NCI-H187 treated with DMSO at 0.1 percent for 48 hours (cell line): ENCODE results near the gene AMDHD1.
"Not testable (repeated sequence)": the region's sequence is repeated elsewhere in the genome, so short reads cannot be mapped to it uniquely, and the experiment has no call there.

Source experiments
- DNase-seq: peaks from one replicate; lab custom pipeline; 2025; lab: John Stamatoyannopoulos, UW

Gene AMDHD1

GRCh38 chr12:95963096-95963495, 20.0 kb downstream of the AMDHD1 start:
- DNase-seq = no peak

DNA sequence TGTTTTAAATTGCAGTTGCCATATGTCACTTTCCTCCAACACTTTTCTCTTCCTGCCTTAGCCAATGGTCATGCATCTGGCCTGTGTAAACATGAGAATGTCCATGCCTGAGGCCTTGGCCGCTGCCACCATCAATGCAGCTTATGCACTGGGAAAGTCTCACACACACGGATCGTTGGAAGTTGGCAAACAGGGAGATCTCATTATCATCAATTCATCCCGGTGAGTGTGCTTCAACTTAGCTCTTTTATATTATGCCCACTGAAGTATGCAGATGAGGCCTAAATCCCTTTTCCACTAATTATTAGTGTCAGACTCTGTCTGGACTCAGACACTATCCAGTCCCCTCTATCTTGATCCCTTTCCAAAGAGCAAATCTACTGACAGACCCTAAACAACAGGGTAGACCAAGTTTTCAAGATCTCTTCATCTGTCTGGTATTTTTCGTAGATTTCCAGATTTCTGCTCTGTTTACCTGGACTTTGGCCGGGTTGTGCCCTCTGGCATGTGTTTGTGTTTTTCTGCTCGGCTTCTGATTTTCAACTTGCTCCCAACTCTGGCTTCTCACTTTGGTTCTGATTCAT, 23.2 kb downstream of the AMDHD1 start:
- no peak for DNase-seq

DNA sequence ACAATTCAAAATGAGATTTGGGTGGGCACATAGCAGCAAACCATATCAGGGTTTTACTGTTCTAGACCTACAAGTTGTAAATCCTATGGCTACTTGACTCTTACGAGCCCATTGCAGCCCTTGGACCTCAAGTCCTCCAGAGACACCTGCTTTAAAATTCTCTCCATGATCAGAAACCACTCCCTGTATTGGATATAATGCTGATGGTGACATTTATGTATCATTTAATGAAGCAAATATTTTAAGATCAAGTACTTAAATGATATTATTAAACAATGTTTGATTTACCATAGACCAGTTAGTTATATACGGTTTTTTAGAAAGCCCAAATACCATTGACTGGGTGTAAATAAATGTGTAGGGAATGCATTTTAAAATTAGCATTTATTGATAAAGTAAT, 24.2 kb downstream of the AMDHD1 start:
- DNase-seq = no peak

DNA sequence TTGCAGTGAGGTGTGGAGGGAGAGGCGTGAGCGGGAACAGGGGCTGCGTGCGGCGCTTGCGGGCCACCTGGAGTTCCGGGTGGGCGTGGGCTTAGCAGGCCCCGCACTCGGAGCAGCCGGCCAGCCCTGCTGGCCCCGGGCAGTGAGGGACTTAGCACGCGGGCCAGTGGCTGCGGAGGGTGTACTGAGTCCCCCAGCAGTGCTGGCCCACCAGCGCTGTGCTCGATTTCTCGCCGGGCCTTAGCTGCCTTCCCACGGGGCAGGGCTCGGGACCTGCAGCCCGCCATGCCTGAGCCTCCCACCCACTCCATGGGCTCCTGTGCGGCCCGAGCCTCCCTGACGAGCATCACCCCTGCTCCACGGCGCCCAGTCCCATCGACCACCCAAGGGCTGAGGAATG, 26.0 kb downstream of the AMDHD1 start:
- not testable (repeated sequence) for DNase-seq

DNA sequence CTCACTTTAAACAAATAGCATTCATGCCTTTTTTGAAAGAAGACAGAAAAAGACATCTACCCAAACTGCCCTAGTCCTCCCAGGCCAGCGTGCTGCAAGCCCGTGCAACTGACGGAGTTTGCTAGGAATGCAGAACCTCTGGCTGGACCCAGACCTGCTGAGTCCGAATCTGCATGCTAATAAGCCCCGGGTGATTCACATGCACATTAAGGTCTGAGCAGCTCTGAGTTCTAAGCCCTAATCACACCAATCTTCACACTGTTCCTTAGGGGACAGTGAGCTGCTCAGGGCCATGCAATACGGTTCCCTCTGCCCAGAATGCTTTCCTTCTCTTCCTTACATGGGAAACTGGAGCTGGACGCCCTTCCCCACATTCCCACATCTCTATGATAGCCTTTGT, 27.8 kb downstream of the AMDHD1 start:
- no peak for DNase-seq

- no peak for DNase-seq
Observed at GRCh38 chr12:95972832-95973456, 29.8 kb downstream of the AMDHD1 start.

DNA sequence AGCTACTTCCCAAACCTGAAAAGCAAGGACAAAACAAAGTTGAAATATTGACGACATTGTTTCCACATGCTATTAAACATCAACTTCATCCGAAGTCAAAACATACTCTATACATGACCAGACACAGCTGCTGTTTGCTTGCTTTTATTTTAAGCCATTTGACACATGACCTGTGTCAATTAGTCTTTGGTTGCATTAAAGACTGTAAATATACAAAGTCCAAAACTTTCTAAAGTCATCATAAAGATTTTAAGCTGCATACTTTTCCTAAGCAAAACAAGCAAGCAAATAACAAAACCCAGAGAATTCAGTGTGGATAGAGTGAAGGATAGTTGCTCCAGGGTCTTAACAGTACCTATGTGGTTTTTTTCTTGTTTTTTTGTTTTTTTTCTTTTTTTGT, 31.2 kb downstream of the AMDHD1 start:
- DNase-seq = no peak

- no peak for DNase-seq
Observed at GRCh38 chr12:95975491-95975890, 32.4 kb downstream of the AMDHD1 start.

DNA sequence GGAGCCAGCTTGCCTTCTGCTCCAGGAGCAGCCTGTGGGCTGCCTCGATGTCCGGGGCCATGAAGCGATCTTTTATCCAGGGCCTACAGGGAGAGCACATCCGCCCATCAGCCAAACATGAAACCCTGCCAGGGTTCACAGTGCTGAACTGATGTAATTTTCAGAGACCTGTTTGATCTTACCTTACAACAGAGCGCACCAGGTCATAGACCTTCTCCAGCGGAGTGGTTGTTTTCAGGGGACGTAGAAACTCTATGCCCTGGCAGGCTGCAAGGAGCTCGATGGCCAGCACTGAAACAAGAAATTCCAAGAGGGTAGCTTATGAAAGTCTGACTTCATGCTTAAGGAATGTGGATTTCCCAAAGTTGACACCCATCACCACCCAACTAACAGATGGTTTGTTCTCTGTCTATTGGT, 33.3 kb downstream of the AMDHD1 start:
- DNase-seq = no peak

DNA sequence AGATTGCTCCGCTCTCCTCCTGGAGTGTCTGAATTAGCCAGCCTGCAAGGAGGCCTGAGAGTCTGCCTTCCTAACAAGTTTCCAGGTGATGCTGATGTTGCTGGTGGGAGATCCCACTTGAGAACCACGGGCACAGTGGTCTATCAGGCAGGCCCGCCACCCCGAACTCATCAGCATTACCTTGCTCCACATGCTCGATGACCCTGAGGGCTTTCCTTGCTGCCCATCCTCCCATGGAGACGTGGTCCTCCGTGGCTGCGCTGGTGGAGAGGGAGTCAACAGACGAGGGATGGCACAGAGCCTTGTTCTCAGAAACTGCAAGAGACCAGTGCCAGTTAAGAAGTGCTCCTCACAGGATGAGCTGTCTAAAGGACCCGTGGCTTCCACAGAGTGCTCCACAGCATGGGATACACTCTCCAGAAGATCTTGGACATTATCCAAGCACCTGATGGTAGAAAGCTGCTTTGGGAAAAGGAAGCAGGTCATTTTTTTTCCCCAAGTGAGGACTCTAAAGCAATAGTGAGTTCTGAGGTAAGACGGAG, 34.7 kb downstream of the AMDHD1 start:
- DNase-seq = no peak

DNA sequence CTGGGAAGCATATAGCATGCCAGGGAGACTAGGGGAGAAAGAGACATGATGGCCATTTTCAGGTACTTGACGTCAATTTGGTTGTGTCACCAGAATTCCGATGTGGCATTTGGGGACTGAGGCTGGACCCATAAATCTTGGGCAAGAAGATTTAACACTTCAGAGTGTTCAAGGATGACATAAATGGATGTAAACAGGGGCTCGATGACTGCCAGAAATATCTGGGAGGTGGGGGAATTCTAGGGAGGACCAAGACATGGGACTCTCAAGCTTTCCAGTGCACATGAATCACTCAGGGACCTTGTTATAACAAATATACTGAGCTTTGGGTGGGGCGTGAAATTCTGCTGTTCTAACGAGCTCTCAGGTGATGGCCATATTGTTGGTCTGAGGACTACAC, 35.2 kb downstream of the AMDHD1 start:
- DNase-seq = no peak

GRCh38 chr12:95978774-95979173, 35.6 kb downstream of the AMDHD1 start:
- DNase-seq = no peak

GRCh38 chr12:95980437-95980836, 37.3 kb downstream of the AMDHD1 start:
- no peak for DNase-seq

- no peak for DNase-seq
Observed at GRCh38 chr12:95982602-95983001, 39.5 kb downstream of the AMDHD1 start.

GRCh38 chr12:95984682-95985081, 41.6 kb downstream of the AMDHD1 start:
- DNase-seq = no peak

- DNase-seq = no peak
Observed at GRCh38 chr12:95986635-95987570, 43.8 kb downstream of the AMDHD1 start.

DNA sequence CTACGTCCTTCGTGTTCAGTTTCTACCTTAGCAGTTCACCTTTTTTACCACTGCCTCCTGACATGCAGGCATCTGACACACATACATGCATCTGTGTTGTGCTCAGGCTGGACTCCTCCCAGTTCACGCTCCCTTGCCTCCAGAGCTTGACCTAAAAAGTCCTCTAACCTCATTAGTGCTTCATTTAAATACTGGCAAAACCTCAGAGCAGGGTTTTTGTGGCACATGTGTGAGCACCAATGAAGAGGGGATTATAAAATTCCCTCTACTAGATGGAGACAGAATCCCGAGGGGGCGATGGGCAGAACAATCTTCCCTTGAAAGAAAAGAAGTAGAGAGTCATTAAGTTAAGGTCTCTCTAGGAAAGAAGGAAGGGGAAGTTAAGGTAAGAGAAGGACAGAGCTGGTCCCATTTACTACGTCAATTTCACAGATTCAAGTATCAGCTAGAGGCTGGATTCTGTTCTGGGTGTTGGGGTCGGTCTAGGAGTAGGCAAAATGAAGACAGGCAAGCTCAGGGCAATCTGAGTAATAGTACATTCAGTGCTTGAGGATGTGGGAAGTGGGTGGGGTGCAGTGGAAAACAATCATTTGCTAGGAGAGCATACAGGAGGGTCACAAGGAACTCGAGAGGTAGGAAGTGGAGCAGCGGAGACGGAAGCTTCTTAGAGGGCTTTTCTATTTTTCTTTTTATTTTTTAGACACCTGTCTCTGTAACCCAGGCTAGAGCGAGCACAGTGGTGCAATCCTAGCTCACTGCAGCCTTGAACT, 45.6 kb downstream of the AMDHD1 start:
- no peak for DNase-seq

DNA sequence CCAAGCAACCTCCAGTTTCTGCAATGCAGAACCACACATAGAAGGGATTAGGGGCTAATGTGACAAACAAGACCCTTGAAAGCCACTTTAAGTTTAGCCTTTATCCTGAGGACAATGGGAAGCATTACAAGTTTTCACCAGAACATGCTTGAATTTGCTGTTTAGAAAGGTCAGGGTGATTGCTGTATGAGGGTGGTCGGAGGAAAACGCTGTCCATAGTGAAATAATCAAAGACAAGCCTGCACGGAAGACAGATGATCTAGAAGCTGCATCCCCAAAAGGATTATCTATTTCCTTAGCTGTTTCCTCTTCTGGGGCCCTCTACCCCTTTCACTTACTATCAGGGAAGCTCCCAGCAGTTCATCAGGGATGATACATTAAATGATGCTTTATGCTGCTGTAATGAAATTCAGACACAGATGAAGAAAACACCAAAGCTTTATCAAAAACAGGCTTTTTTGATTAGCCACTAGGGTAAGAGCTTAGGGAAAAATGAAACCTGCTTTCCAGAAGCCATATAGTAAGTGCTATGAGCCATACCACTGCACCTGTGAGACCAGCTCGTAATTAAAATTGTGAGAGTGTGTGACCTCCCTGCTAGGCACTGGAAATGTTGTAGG, 46.5 kb downstream of the AMDHD1 start:
- no peak for DNase-seq

- DNase-seq = no peak
Observed at GRCh38 chr12:95990136-95990535, 47.0 kb downstream of the AMDHD1 start.

GRCh38 chr12:95993907-95994306, 50.8 kb downstream of the AMDHD1 start:
- DNase-seq = no peak

- DNase-seq = no peak
Observed at GRCh38 chr12:95994476-95994875, 51.3 kb downstream of the AMDHD1 start.
